GM12878 (cell line): Measurements from ENCODE around the gene CEACAM4. TPM values are rescaled to one million over a fixed set of nuclear protein-coding genes. Genes with fewer than 3 reads are reported as not detected.

Source experiments
- ATAC-seq: fragments of 200-7000 bp; cut with Tn5 transposase; 3 replicates; pipeline ENCODE4 v1.9.1; 2020; ENCODE audit warnings: mild to moderate bottlenecking, moderate library complexity
- BruUV-seq: library from RNA; stranded (reverse); fragments of 400-500 nt; replicated peaks from 2 replicates; lab custom pipeline; 2021; lab: Mats Ljungman, UMichigan
- CTCF ChIA-PET: fragments of 300-600 bp; sonication (Branson Sonifier 250); formaldehyde crosslinking; extraction: SDS; loops from one replicate; lab custom pipeline; 2021; ENCODE audit warnings: inconsistent platforms; lab: Yijun Ruan, JAX
- POLR2A ChIA-PET: fragments of 350-600 bp; formaldehyde crosslinking; extraction: SDS; loops from one replicate; lab custom pipeline; 2021; ENCODE audit warnings: inconsistent platforms; lab: Charles Lee
- RAD21 ChIA-PET: fragments of 300-600 bp; sonication (Branson Sonifier 250); formaldehyde crosslinking; loops from one replicate; lab custom pipeline; 2023; ENCODE audit warnings: antibody characterized with exemption; ENCODE audit not compliant: unreplicated experiment; lab: Charles Lee
- SMC1A ChIA-PET: fragments of 300-600 bp; sonication (Branson Sonifier 250); formaldehyde crosslinking; loops from one replicate; lab custom pipeline; 2023; ENCODE audit not compliant: unreplicated experiment, uncharacterized antibody; lab: Charles Lee
- DNase-seq: peaks from one replicate; pipeline ENCODE4 v3.0.0-alpha.2; 2011; ENCODE audit warnings: low read depth, low spot score
- FAIRE-seq: peaks from 3 replicates; lab custom pipeline; 2011; peaks lifted over from hg19 to GRCh38; lab: Jason Lieb, UNC
- H2AFZ ChIP-seq: 2 replicates; pipeline ENCODE4 v1.6.0; 2011; ENCODE audit warnings: low read depth, low read length, control low read depth; ENCODE audit not compliant: control insufficient read depth
- H3K27ac ChIP-seq: 2 replicates; pipeline ENCODE4 v1.5.1; 2011; ENCODE audit warnings: control low read depth; ENCODE audit not compliant: control insufficient read depth, insufficient read depth
- H3K27me3 ChIP-seq, 2 experiments: replicated peaks in 1 of 2; 2 replicates each; pipeline versions ENCODE4 v1.6.0 to v1.6.1; 2011; ENCODE audit warnings: low read length in 1 of 2; ENCODE audit not compliant: control insufficient read depth in 2 of 2, insufficient read depth in 2 of 2
- H3K36me3 ChIP-seq, 2 experiments: 2 replicates each; pipeline ENCODE4 v1.5.1; 2011; ENCODE audit warnings: low read length in 1 of 2; ENCODE audit not compliant: control insufficient read depth in 2 of 2, insufficient read depth in 2 of 2
- H3K4me1 ChIP-seq: 2 replicates; pipeline ENCODE4 v1.6.1; 2011; ENCODE audit warnings: mild to moderate bottlenecking, low read length, moderate library complexity, mixed read lengths; ENCODE audit not compliant: control insufficient read depth, insufficient read depth
- H3K4me2 ChIP-seq: 2 replicates; pipeline ENCODE4 v1.6.0; 2011; ENCODE audit warnings: control low read depth; ENCODE audit not compliant: control insufficient read depth, insufficient read depth
- H3K4me3 ChIP-seq: fragments of 200-600 bp; sonication (generic); 2 replicates; pipeline ENCODE4 v1.5.1; 2016
- H3K79me2 ChIP-seq: 2 replicates; pipeline ENCODE4 v1.6.0; 2011; ENCODE audit warnings: low read length; ENCODE audit not compliant: control insufficient read depth, insufficient read depth
- H3K9ac ChIP-seq: 2 replicates; pipeline ENCODE4 v1.8.0; 2011; ENCODE audit warnings: low read length, control low read depth, mixed read lengths; ENCODE audit not compliant: control insufficient read depth, insufficient read depth
- H3K9me3 ChIP-seq: replicated peaks from 3 replicates; pipeline ENCODE4 v1.5.1; 2011; ENCODE audit warnings: mild to moderate bottlenecking, low read length; ENCODE audit not compliant: control insufficient read depth, insufficient read depth
- H4K20me1 ChIP-seq: 2 replicates; pipeline ENCODE4 v1.6.0; 2011; ENCODE audit not compliant: control insufficient read depth, insufficient read depth
- BACH1 ChIP-seq: fragments of 450-650 bp; IDR thresholded peaks from 2 replicates; pipeline ENCODE4 v1.6.1; 2017; ENCODE audit warnings: mild to moderate bottlenecking, borderline replicate concordance
- CBFB ChIP-seq: IDR thresholded peaks from 2 replicates; pipeline ENCODE4 v1.6.1; 2016; ENCODE audit warnings: antibody characterized with exemption, low read depth
- EED ChIP-seq: sonication (generic); IDR thresholded peaks from 2 replicates; pipeline ENCODE4 v1.6.1; 2016; ENCODE audit warnings: antibody characterized with exemption, low read depth
- FOXM1 ChIP-seq: IDR thresholded peaks from 2 replicates; pipeline ENCODE4 v1.6.1; 2012; ENCODE audit warnings: low read depth, mild to moderate bottlenecking, inconsistent platforms, low read length, moderate library complexity
- NFXL1 ChIP-seq: fragments of 450-650 bp; IDR thresholded peaks from 2 replicates; pipeline ENCODE4 v1.6.1; 2017; ENCODE audit warnings: antibody characterized with exemption, mild to moderate bottlenecking, borderline replicate concordance
- POLR2A ChIP-seq: IDR thresholded peaks from 2 replicates; pipeline ENCODE4 v1.6.1; 2011; ENCODE audit warnings: low read depth, mild to moderate bottlenecking, low read length
- POU2F2 ChIP-seq: IDR thresholded peaks from 3 replicates; pipeline ENCODE4 v1.6.1; 2011; ENCODE audit warnings: low read depth, mild to moderate bottlenecking, low read length, borderline replicate concordance
- SMARCA5 ChIP-seq: fragments of 450-650 bp; IDR thresholded peaks from 2 replicates; pipeline ENCODE4 v1.6.1; 2017; ENCODE audit warnings: mild to moderate bottlenecking
- SRF ChIP-seq, 2 experiments: IDR thresholded peaks; 2 replicates each; pipeline ENCODE4 v1.6.1; 2011; ENCODE audit warnings: low read depth in 2 of 2, low read length in 2 of 2, mild to moderate bottlenecking in 1 of 2, moderate library complexity in 1 of 2
- TBL1XR1 ChIP-seq: IDR thresholded peaks from 2 replicates; pipeline ENCODE4 v1.6.1; 2012; ENCODE audit warnings: low read depth, low read length, improper control_type of control experiment
- WGBS: methylation state at CpG from one replicate; pipeline ENCODE4 v1.1.6; 2016; ENCODE audit warnings: low lambda C conversion rate; ENCODE audit not compliant: insufficient replicate concordance, insufficient coverage; ENCODE audit errors: missing lambda C conversion rate; 5-methylcytosine and 5-hydroxymethylcytosine counted together
- in situ Hi-C: fragments of 300-500 bp; cut with MboI; formaldehyde crosslinking; loops from 9 replicates; pipeline ENCODE4 v1.14.3; 2018; ENCODE audit warnings: mixed read lengths
- intact Hi-C: fragments of 100-400 bp; cut with micrococcal nuclease; formaldehyde crosslinking; loops from one replicate; pipeline ENCODE4 v1.14.2; 2022; ENCODE audit not compliant: unreplicated experiment
- polyA plus RNA-seq, 11 experiments: library from polyadenylated mRNA; depleted of rRNA in 4 of 11; unstranded in 6 of 11; stranded (reverse) in 5 of 11; fragments of >200 nt; fragmentation: Nextera tagmentation in 4 of 11; fragmentation: Illumina TruSeq in 1 of 11; extraction: Ambion mirVana in 4 of 11; extraction: Trizol in 1 of 11; gene quantifications; 1 replicate in 1 of 11; 2 replicates in 10 of 11; pipeline versions ENCODE4 v1.2.1 to v1.2.3, GENCODE V29; 2011 to 2016; ENCODE audit warnings: inconsistent platforms in 2 of 11, missing spikeins in 2 of 11, low read depth in 1 of 11
- total RNA-seq, 4 experiments: library from RNA; depleted of rRNA in 3 of 4; stranded (reverse); fragments of >200 nt in 3 of 4; fragmentation: Illumina TruSeq in 1 of 4; extraction: Trizol in 1 of 4; gene quantifications; 2 replicates each; pipeline versions ENCODE4 v1.2.1 to v1.2.3, GENCODE V29; 2013 to 2021
- TF ChIP-seq, protein P1 (sequence below): IDR thresholded peaks from 2 replicates; pipeline ENCODE4 v1.6.1; 2012; ENCODE audit warnings: low read depth, low read length, improper control_type of control experiment

CEACAM4 gene
- total and polyA plus RNA-seq, 10 of the 15 experiments (the other 5 are each of a cell fraction or from before 2014, with no cell fraction given), result not detected

DNA sequence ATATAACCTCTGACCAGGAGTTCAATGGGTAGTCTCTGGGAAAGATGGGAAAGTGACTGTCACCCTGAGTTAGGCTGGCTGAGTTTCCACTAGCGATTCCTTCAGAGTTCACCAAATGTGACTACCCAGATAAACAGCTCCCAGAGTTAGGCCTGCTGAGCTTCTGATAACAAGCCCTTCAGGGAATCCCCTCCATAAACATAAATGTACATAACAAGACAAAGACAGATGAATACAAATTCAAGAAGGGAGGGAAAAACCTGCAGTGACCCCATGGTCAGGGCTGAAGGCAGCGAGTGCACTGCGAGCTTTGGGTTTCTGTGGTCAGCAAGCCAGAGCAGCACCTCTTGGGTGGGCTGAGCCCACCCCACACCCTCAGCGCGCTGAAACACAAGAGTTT, 25.4 kb upstream of the CEACAM4 start:
- ATAC-seq (no peak), FAIRE-seq (no peak), DNase-seq (no peak)
- no TSS peak for BruUV-seq
- ChIA-PET SMC1A (interaction anchor here (1.0 to 1.3 kb wide), 3 partner anchors 10 to 133 kb away, joined by 3 to 5 read pairs (median 3); no protein-coding TSS in a partner anchor), CTCF (interaction anchor here (1.5 to 2.6 kb wide), 2 partner anchors 10 to 101 kb away, joined by 6 to 13 read pairs; no protein-coding TSS in a partner anchor), POLR2A (no interaction called here), RAD21 (no interaction called here)
- Histone ChIP-seq H3K4me3 (no peak overlapping the region), H3K4me2 (no peak overlapping the region), H3K9me3 (no peaks in the 10 kb centered on the region; the same call in 2 of the 3 replicates), H3K9ac (no peak overlapping the region), H3K4me1 (no peaks in the 10 kb centered on the region; the same call in 1 of the 2 replicates), H3K27ac (no peak overlapping the region), H3K27me3 (no peaks in the 10 kb centered on the region; a peak in 1 of 4 replicates), H4K20me1 (no peaks in the 10 kb centered on the region), H3K79me2 (no peaks in the 10 kb centered on the region), H2AFZ (no peak overlapping the region), H3K36me3 (no peaks in the 10 kb centered on the region)
- intact Hi-C loops, result no loop called here
- in situ Hi-C loops, result no loop called here
- TF ChIP-seq EED (no peak), TBL1XR1 (no peak), SMARCA5 (no peak), NFXL1 (no peak), BACH1 (no peak), FOXM1 (no peak), CBFB (no peak), POLR2A (no peak), POU2F2 (no peak)
- TF ChIP-seq, protein P1, sequence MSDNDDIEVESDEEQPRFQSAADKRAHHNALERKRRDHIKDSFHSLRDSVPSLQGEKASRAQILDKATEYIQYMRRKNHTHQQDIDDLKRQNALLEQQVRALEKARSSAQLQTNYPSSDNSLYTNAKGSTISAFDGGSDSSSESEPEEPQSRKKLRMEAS, result no peak
- 45% methylated on average over 5 of the region's 5 CpGs for WGBS

DNA sequence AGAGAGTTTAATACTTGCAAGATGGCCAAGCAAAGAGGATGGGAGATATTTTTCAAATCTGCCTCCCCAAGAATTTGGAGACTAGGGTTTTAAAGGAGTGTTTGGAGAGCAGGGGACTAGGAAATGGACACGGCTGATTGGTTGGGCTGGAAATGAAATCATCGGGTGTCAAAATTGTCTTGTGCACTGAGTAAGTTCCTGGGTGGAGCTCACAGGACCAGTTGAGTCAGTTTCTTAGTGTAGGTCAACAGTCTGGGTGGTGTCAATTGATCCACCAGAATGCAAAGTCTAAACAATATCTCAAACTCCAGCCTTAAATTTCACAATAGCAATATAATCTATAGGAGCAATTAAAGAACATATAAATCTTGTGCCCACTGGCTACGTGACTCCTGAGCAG, 23.0 kb upstream of the CEACAM4 start:
- DNase-seq (no peak), FAIRE-seq (no peak), ATAC-seq (no peak)
- Histone ChIP-seq H4K20me1 (no peaks in the 10 kb centered on the region), H3K4me1 (no peaks in the 10 kb centered on the region), H3K4me2 (no peak overlapping the region), H3K36me3 (no peaks in the 10 kb centered on the region), H3K79me2 (no peaks in the 10 kb centered on the region), H3K4me3 (no peak overlapping the region), H3K27ac (no peak overlapping the region), H3K9ac (no peak overlapping the region), H3K27me3 (no peaks in the 10 kb centered on the region; a peak in 1 of 4 replicates), H3K9me3 (no peaks in the 10 kb centered on the region; the same call in 2 of the 3 replicates), H2AFZ (no peak overlapping the region)
- no TSS peak for BruUV-seq
- TF ChIP-seq, protein P1, result no peak
- TF ChIP-seq SRF (IDR thresholded peaks at IDR 0.05; ENCODE audit: low read depth in 2 of 2, low read length in 2 of 2), result no peak
- ChIA-PET CTCF (no interaction called here), SMC1A (no interaction called here), RAD21 (no interaction called here), POLR2A (no interaction called here)
- in situ Hi-C loops (no loop called here), intact Hi-C loops (no loop called here)
- 0% methylated on average over 3 of the region's 3 CpGs for WGBS
